Activated CD4-positive, alpha-beta memory T cell treated with anti-CD3 and anti-CD28 coated beads, Interleukin-2, amount 10 ng/mL, durations not matched to agents 7 days and 5 days (primary cell): ENCODE data around the gene SLC26A9. TPM values are rescaled to one million over a fixed set of nuclear protein-coding genes. Genes with fewer than 3 reads are reported as not detected.

Experiments used
- CTCF ChIA-PET: fragments of 350-600 bp; sonication (Branson Sonifier 250); formaldehyde crosslinking; loops from one replicate; lab custom pipeline; 2021; ENCODE audit warnings: antibody characterized with exemption, inconsistent platforms; lab: Charles Lee
- POLR2A ChIA-PET: fragments of 350-600 bp; sonication (Branson Sonifier 250); formaldehyde crosslinking; loops from one replicate; lab custom pipeline; 2021; ENCODE audit warnings: antibody characterized with exemption; lab: Charles Lee
- DNase-seq: peaks from one replicate; pipeline ENCODE4 v3.0.0-alpha.2; 2020
- H3K27ac Mint-ChIP-seq: one replicate; pipeline ENCODE4 v1.8.0; 2021; ENCODE audit warnings: mild to moderate bottlenecking, mixed read lengths
- H3K27me3 Mint-ChIP-seq: one replicate; pipeline ENCODE4 v1.8.0; 2021; ENCODE audit warnings: mixed read lengths
- H3K36me3 Mint-ChIP-seq: one replicate; pipeline ENCODE4 v1.8.0; 2021; ENCODE audit warnings: low read depth, mixed read lengths
- H3K4me1 Mint-ChIP-seq: one replicate; pipeline ENCODE4 v1.8.0; 2021; ENCODE audit warnings: mixed read lengths
- H3K4me3 Mint-ChIP-seq: one replicate; pipeline ENCODE4 v1.8.0; 2021; ENCODE audit warnings: mild to moderate bottlenecking, mixed read lengths
- H3K9me3 Mint-ChIP-seq: one replicate; pipeline ENCODE4 v1.8.0; 2021; ENCODE audit warnings: mixed read lengths
- total RNA-seq, 2 experiments: library from RNA; stranded (reverse); gene quantifications; one replicate each; pipeline ENCODE4 v1.2.3, GENCODE V29; 2021

The SLC26A9 gene
- total RNA-seq, 2 experiments from 2014 or later: not detected

DNA sequence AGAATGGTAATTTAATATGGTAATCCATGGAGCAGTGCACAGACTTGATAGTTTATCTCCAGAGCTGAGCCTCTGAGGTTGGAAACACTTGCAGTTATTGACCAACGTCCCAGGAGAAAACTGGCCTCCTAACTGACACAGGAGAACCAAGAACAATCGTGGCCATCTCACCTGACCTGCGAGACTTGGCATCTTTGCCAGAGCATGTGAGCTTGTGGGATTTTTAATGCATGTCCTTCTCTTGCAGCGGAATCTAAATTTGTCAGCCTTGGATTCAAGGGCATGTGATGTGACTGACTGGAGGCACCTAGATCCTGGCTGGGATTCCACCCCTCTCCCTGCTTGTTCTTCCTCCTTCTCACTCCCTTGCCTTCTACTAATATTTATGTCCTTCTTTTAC, 27.8 kb upstream of the SLC26A9 start:
- Mint-ChIP-seq H3K9me3 (peaks cover 16% of the 10 kb centered on the region), H3K4me3 (no peak overlapping the region), H3K36me3 (no peaks in the 10 kb centered on the region), H3K4me1 (no peaks in the 10 kb centered on the region), H3K27me3 (peaks cover 2% of the 10 kb centered on the region), H3K27ac (no peak overlapping the region)
- POLR2A ChIA-PET: no interaction called here
- DNase-seq: no peak
- CTCF ChIA-PET: interaction anchor here (0.9 to 2.0 kb wide), 4 partner anchors 53 to 315 kb away, joined by 3 to 6 read pairs (median 3); no protein-coding TSS in a partner anchor

DNA sequence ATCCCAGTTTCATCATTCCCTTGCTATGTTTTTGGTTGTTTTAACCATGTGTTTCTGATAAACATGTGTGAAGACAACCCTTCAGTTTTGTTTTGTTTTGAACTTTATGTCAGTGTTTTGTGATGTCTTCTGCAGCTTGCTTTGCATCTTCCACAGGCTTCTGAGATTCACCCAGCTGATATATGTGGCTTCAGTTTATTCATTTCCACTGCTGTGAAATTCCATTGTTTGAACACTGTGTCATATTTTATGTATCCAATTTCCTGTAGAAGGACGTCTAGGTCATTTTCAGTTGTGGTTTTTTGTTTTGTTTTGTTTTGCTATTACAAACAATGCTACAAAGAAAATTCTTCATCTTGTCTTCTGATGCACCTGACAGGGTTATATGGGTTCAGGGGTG, 27.2 kb upstream of the SLC26A9 start:
- CTCF ChIA-PET: interaction anchor here (0.6 to 2.0 kb wide), 5 partner anchors 13 to 315 kb away, joined by 3 to 6 read pairs (median 3); no protein-coding TSS in a partner anchor
- POLR2A ChIA-PET: no interaction called here
- H3K4me1 Mint-ChIP-seq: no peaks in the 10 kb centered on the region
- peaks cover 2% of the 10 kb centered on the region for H3K27me3 Mint-ChIP-seq
- no peak overlapping the region for H3K4me3 Mint-ChIP-seq
- no peak for DNase-seq
- H3K27ac Mint-ChIP-seq: no peak overlapping the region
- H3K9me3 Mint-ChIP-seq: peaks cover 16% of the 10 kb centered on the region
- no peaks in the 10 kb centered on the region for H3K36me3 Mint-ChIP-seq

DNA sequence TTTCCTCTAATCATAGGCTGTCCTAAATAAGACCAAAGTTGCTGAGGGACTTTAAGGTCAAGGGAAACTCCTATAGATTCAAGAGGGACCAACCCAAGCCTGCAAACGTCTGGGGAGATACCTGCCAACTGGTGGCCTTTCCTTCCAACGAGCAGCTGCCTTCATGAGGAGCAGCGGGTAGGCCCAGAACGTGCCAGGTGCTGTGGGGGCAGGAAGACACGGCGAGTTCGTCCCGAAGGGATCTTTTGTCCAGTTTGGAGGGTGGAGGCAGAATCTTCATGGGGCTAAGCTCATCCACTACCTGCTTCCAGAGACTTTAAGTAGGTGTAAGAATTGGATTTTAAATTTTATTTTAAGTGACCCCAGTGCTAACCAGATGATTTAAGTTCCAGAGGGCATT, 26.0 kb upstream of the SLC26A9 start:
- Mint-ChIP-seq H3K4me1 (no peaks in the 10 kb centered on the region), H3K27ac (no peak overlapping the region), H3K36me3 (no peaks in the 10 kb centered on the region), H3K4me3 (no peak overlapping the region), H3K9me3 (peaks cover 6% of the 10 kb centered on the region), H3K27me3 (peaks cover 2% of the 10 kb centered on the region)
- CTCF ChIA-PET: interaction anchor here (1.7 to 3.2 kb wide), 3 partner anchors 8 to 137 kb away, joined by 6 to 17 read pairs (median 7); no protein-coding TSS in a partner anchor
- POLR2A ChIA-PET: no interaction called here
- DNase-seq: no peak

DNA sequence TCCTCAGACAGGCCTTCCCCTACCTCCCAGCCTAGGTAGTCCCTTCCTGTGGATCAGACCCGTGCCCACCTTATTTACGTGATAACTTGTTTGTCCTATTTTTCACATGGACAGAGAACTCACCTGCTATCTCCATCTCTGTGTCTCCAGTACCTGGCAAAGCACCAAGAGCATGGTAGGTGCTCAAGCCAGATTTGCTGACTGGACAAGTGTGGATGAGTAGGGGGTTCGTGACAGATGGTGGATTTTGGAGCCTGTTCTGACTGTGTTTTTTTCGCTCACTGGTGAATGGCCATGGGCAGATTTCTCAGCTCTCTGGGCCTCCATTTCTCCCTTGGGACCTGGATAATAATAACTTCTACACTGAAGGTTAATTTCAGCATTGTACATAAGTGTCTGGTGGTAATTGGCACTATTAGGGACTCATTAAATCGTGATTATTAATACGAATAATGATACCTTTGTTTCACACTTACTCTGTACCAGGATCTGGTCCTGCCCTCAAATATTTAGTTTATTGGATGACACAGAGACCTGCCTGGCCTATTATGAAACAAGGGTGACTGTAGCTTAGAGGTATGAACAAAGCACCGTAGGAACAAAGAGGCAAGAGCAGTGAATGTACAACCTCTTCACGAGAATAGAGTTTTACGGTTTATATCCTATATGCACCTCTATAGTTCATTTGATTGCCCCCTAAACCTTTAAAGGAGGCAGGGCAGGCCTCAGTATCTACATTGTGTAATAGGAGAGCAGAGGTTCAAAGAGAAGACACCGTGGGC, 24.5 kb upstream of the SLC26A9 start:
- no peak for DNase-seq
- Mint-ChIP-seq H3K4me1 (peaks cover 1% of the 10 kb centered on the region), H3K27ac (no peak overlapping the region), H3K9me3 (no peaks in the 10 kb centered on the region), H3K36me3 (no peaks in the 10 kb centered on the region), H3K27me3 (peaks cover 2% of the 10 kb centered on the region), H3K4me3 (no peak overlapping the region)
- POLR2A ChIA-PET: no interaction called here
- CTCF ChIA-PET: interaction anchor here (2.2 to 3.2 kb wide), 2 partner anchors 10 to 49 kb away, joined by 7 to 17 read pairs; no protein-coding TSS in a partner anchor

DNA sequence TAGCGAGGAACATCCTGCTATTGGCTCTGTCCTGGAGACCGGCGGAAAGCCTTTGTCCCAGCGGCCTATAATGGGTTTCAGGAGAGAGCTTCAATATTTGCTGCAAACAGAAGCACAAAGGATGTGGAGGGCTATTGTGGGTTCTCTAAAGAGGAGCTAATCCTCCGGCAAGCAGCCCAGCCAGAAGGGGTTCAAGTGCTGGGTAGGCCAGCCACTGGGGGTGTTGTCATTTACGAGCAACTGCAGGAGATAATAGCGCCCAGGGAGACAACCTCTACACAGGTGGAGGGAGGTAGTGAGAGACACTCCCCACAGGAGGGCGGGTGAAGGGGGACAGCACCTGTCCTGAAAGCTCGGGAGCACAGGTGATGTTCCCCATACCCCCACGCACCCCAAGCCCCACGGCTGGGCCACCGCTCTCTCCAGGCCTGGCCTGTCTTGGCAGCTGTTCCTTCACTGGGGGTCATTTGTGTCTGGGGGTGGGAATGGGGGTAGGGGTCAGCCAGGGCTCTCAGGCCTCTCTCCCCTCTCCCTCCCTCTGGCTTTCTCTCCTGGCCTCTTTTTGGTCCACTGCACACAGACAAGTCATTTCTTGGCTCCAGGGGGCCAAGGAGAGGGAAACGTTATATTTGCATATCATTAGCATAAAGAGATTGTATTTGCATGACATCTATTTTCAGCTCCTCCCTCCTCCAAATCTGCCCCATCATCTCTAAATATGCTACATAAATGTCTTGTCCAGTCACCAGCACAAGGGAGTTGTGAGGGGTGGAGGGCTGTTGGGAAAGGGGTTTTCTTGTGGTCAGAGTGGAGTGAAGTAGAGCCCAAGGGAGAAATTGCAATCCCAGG, 22.0 kb upstream of the SLC26A9 start:
- Mint-ChIP-seq H3K36me3 (no peaks in the 10 kb centered on the region), H3K27me3 (peaks cover 2% of the 10 kb centered on the region), H3K4me1 (peaks cover 8% of the 10 kb centered on the region), H3K9me3 (no peaks in the 10 kb centered on the region), H3K27ac (no peak overlapping the region), H3K4me3 (no peak overlapping the region)
- ChIA-PET CTCF (interaction anchor here (2.1 kb wide), 1 partner anchor 12 kb away, joined by 9 read pairs; no protein-coding TSS in a partner anchor), POLR2A (no interaction called here)
- no peak for DNase-seq

DNA sequence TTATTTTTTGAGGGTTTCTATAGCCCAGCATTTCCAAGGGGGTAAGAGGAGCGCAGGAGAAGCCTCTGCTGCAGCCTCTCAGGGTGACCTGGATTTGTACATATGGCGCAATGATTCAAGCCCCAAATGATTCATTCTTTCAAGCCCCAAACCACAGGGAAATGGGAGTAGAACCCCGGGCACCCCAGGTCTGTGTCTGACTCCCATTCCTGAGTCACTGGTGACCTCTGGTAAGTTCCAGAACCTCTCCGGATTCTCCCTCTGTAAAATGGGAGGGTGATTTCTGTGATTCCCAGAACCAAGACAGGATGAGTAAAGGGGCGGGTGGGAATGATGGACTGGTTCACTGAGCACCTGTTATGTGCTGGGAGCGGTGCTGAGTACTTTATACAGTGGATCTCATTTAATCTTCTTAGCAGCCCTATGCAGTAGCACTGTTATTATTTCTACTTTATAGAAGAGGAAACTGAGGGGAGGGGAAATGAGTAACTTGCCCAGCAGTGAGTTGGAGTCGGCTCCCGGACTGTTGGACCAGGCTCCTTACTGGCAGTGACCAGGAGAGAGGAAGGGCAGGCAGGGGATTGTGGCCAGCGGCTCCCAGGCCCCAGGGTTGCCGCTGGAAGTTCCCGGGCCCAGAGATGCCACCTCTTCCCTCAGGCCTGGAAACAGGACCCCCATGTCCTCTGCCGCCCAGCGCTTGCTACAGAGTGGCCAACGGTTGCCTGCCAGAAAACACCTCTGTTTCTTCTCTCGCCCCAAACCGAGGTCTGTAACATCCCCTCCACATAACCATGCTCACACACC, 20.3 kb upstream of the SLC26A9 start:
- DNase-seq: no peak
- H3K27ac Mint-ChIP-seq: no peak overlapping the region
- H3K36me3 Mint-ChIP-seq: no peaks in the 10 kb centered on the region
- peaks cover 10% of the 10 kb centered on the region for H3K27me3 Mint-ChIP-seq
- peaks cover 8% of the 10 kb centered on the region for H3K4me1 Mint-ChIP-seq
- no peak overlapping the region for H3K4me3 Mint-ChIP-seq
- CTCF ChIA-PET: interaction anchor here (0.9 kb wide), 1 partner anchor 14 kb away, joined by 4 read pairs; no protein-coding TSS in a partner anchor
- POLR2A ChIA-PET: no interaction called here
- no peaks in the 10 kb centered on the region for H3K9me3 Mint-ChIP-seq

DNA sequence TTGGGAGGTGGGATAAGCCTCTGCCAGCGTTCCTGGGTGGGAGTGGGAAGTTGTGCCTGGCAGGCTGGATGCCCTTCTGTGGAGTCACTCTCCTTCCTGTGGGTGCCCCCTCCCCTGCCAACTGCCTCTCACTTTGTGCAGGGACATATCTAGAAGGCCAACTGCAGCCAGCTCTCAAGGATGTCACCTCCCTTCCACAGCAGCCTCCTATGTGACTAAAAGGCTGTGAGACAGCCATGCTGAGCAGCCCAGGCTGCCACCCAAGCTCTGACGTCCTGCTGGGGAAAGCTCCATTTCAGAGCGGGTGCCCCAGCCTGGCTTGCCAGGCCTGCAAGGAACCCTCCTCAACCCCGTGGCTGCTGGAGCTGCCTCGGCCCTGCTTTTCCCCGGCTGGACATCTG, 19.6 kb upstream of the SLC26A9 start:
- CTCF ChIA-PET: interaction anchor here (0.9 kb wide), 1 partner anchor 15 kb away, joined by 4 read pairs; no protein-coding TSS in a partner anchor
- no peak overlapping the region for H3K4me3 Mint-ChIP-seq
- no peak overlapping the region for H3K27ac Mint-ChIP-seq
- DNase-seq: no peak
- no peaks in the 10 kb centered on the region for H3K9me3 Mint-ChIP-seq
- peaks cover 8% of the 10 kb centered on the region for H3K4me1 Mint-ChIP-seq
- H3K36me3 Mint-ChIP-seq: no peaks in the 10 kb centered on the region
- peaks cover 8% of the 10 kb centered on the region for H3K27me3 Mint-ChIP-seq
- POLR2A ChIA-PET: no interaction called here

DNA sequence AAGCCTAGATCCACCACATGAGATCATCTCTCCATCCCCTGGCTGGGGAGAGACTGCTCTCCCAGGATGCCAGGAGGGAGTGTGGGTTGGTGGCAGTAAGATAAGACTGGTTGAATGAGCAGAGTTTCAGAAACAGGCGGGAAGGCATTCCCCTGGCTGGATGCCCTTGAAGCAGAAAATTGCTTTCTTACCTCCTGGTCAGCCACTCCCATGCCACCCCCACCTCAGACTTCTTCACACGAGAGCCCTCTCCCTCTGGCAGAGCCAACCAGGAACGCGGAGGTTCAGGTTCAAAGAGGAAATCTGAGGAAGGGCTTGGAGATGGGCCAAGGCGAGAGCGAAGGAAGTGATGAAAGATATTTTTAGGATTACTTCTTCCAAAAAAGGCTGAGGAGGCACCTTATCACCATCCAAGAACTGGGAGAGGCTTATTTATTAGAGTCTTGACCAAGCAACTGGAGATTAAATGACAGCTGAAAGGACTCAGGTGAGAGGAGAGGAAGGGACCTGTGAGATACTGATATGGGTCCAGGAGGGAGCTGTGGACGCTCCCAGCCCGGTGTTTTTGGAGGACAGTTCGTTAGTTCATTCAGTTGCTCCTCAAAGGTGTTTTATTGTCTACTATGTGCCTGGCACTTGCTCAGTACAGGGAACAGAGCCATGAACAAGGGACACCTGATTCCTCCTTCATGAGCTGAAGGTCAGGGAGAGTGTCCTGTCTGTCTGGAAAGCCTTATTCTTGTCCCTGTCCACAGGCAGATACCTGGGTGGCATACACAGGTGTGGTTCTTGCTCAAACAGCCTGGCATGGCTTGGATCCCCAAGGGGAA, 18.9 kb upstream of the SLC26A9 start:
- ChIA-PET CTCF (interaction anchor here (0.9 to 1.8 kb wide), 3 partner anchors 15 to 304 kb away, joined by 3 to 8 read pairs (median 4); no protein-coding TSS in a partner anchor), POLR2A (no interaction called here)
- Mint-ChIP-seq H3K4me3 (no peak overlapping the region), H3K9me3 (no peaks in the 10 kb centered on the region), H3K27ac (no peak overlapping the region), H3K4me1 (peaks cover 8% of the 10 kb centered on the region), H3K36me3 (no peaks in the 10 kb centered on the region), H3K27me3 (peaks cover 9% of the 10 kb centered on the region)
- no peak for DNase-seq

DNA sequence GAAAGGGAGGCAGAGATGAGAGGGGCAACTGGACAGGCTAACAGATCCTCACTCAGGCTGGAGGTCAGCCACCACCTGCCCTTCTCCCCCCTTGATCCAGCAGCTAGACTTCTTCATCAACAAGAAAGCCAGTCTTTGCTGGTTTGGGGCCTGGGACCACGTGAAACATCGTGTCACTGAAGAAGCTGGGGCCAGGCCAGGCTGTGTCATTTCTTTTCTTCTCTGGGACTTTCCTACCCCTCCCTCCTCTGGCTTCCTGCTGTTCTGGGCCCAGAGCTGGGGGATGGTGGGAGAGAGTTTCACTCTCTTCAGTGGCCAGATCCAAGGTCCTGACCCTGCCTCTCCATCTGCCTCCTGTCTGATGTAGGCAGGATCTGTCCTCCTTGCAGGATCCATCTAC, 18.1 kb upstream of the SLC26A9 start:
- Mint-ChIP-seq H3K27me3 (peaks cover 16% of the 10 kb centered on the region), H3K4me1 (peaks cover 8% of the 10 kb centered on the region), H3K36me3 (no peaks in the 10 kb centered on the region), H3K4me3 (no peak overlapping the region), H3K27ac (no peak overlapping the region), H3K9me3 (no peaks in the 10 kb centered on the region)
- DNase-seq: no peak
- ChIA-PET CTCF (interaction anchor here (1.0 to 1.8 kb wide), 2 partner anchors 16 to 303 kb away, joined by 3 to 8 read pairs; no protein-coding TSS in a partner anchor), POLR2A (no interaction called here)

DNA sequence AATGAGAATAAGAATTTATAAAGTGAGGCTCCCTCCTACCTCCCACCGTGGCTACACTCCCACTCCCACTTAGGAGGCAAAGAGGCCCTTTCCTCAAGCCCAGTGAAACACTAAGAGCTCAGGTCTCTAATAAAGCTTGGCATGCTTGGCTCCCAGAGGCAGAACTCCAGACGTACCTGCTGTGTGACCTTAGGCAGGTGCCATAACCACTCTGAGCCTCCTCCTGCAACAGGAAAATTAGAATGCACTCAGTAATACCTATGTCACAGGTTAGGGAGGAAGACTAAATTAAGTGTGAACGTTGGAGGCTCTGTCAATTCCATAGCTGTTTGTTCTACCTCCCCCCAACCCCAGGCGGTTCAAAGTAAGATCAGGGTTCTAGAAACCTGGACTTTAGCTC, 16.5 kb upstream of the SLC26A9 start:
- no peaks in the 10 kb centered on the region for H3K9me3 Mint-ChIP-seq
- H3K27ac Mint-ChIP-seq: no peak overlapping the region
- ChIA-PET POLR2A (no interaction called here), CTCF (no interaction called here)
- peaks cover 8% of the 10 kb centered on the region for H3K4me1 Mint-ChIP-seq
- H3K4me3 Mint-ChIP-seq: no peak overlapping the region
- no peaks in the 10 kb centered on the region for H3K36me3 Mint-ChIP-seq
- H3K27me3 Mint-ChIP-seq: peaks cover 24% of the 10 kb centered on the region
- no peak for DNase-seq

DNA sequence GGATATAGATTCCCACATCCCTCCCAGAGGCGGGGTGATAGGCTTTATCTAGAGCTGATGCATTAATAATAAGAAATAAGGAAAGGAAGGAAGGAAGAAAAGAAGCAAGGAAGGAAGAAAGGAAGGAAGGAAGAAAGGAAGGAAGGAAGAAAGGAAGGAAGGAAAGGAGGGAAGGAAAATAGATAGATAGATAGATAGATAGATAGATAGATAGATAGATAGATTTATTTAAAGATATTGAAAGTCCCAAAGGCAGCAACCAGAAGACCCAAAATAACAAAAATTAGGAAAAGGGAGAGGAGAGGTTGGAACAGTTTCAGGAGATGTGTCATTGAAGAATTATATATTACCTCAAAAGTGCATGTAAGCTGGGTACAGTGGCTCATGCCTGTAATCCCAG, 12.2 kb upstream of the SLC26A9 start:
- H3K4me3 Mint-ChIP-seq: no peak overlapping the region
- H3K9me3 Mint-ChIP-seq: no peaks in the 10 kb centered on the region
- ChIA-PET POLR2A (no interaction called here), CTCF (no interaction called here)
- H3K27ac Mint-ChIP-seq: no peak overlapping the region
- peaks cover 28% of the 10 kb centered on the region for H3K27me3 Mint-ChIP-seq
- H3K4me1 Mint-ChIP-seq: no peaks in the 10 kb centered on the region
- no peaks in the 10 kb centered on the region for H3K36me3 Mint-ChIP-seq
- no peak for DNase-seq
